ENCODE measurements around the gene CCDC12.

- TF ChIP-seq MAX (IDR thresholded peaks at IDR 0.05; ENCODE audit: low read depth) (no peak), YY1 (IDR thresholded peaks at IDR 0.05; ENCODE audit: low read depth) (no peak), RCOR1 (IDR thresholded peaks at IDR 0.05; ENCODE audit: low read length) (no peak), RFX5 (IDR thresholded peaks at IDR 0.05; ENCODE audit: low read length) (no peak), ZBTB33 (IDR thresholded peaks at IDR 0.05; ENCODE audit: borderline replicate concordance, low read depth) (no peak), EZH2phosphoT487 (IDR thresholded peaks at IDR 0.05; ENCODE audit: borderline replicate concordance, low read depth) (no peak), CTCF (IDR thresholded peaks at IDR 0.05) (no peak), EP300 (IDR thresholded peaks at IDR 0.05; ENCODE audit: borderline replicate concordance in 1 of 2, low read depth in 1 of 2, low read length in 1 of 2) (no peak), PBX3 (IDR thresholded peaks at IDR 0.05) (no peak), NRF1 (IDR thresholded peaks at IDR 0.05; ENCODE audit: low read depth, low read length) (no peak), TCF12 (IDR thresholded peaks at IDR 0.05) (no peak), USF2 (IDR thresholded peaks at IDR 0.05; ENCODE audit: borderline replicate concordance, low read depth, low read length) (no peak)
These were observed 44.8 kb downstream of the CCDC12 start for GRCh38 chr3:46931631-46932331.

Data from SK-N-SH (cell line).